CD4-positive, alpha-beta T cell (primary cell): ENCODE measurements around the gene DCAF15. TPM values are rescaled to one million over a fixed set of nuclear protein-coding genes. Genes with fewer than 3 reads are reported as not detected.

Experiments
- ATAC-seq: fragments of 200-7000 bp; cut with Tn5 transposase; one replicate; pipeline ENCODE4 v1.10.0; 2022; ENCODE audit warnings: mild to moderate bottlenecking; ENCODE audit not compliant: poor library complexity
- CTCF ChIA-PET: fragments of 350-600 bp; sonication (Branson Sonifier 250); formaldehyde crosslinking; loops from one replicate; lab custom pipeline; 2021; ENCODE audit warnings: antibody characterized with exemption, inconsistent platforms; lab: Charles Lee
- POLR2A ChIA-PET: fragments of 350-600 bp; sonication (Branson Sonifier 250); formaldehyde crosslinking; loops from one replicate; lab custom pipeline; 2021; ENCODE audit warnings: antibody characterized with exemption, inconsistent platforms; lab: Charles Lee
- DNase-seq, 14 experiments: peaks; one replicate each; pipeline ENCODE4 v3.0.0-alpha.2; 2013 to 2020; ENCODE audit warnings: mixed read lengths in 2 of 14
- H3K27ac ChIP-seq, 2 donors: one replicate each; pipeline versions ENCODE4 v1.5.1 to v1.7.0; 2013; ENCODE audit warnings: low read length in 2 of 2, low read depth in 1 of 2, mild to moderate bottlenecking in 1 of 2
- H3K27me3 ChIP-seq, 2 experiments: 1 replicate in 1 of 2; 2 replicates in 1 of 2; pipeline versions ENCODE4 v1.6.1 to v1.7.0; 2013; ENCODE audit warnings: low read length in 2 of 2, control low read depth in 1 of 2, mild to moderate bottlenecking in 1 of 2, moderate library complexity in 1 of 2; ENCODE audit not compliant: insufficient read depth in 2 of 2, control insufficient read depth in 1 of 2
- H3K36me3 ChIP-seq: one replicate; pipeline ENCODE4 v1.6.1; 2013; ENCODE audit warnings: low read length, control low read depth; ENCODE audit not compliant: insufficient read depth
- H3K4me1 ChIP-seq: one replicate; pipeline ENCODE4 v1.6.1; 2013; ENCODE audit warnings: low read length, control low read depth; ENCODE audit not compliant: insufficient read depth
- H3K4me3 ChIP-seq: one replicate; pipeline ENCODE4 v1.5.1; 2013; ENCODE audit warnings: mild to moderate bottlenecking, low read length, moderate library complexity
- H3K9me3 ChIP-seq, 2 experiments: 1 replicate in 1 of 2; 2 replicates in 1 of 2; pipeline versions ENCODE4 v1.6.1 to v1.7.0; 2013; ENCODE audit warnings: low read length in 2 of 2, mild to moderate bottlenecking in 2 of 2, control low read depth in 1 of 2, moderate library complexity in 1 of 2; ENCODE audit not compliant: control insufficient read depth in 1 of 2, insufficient read depth in 1 of 2
- H3K27ac Mint-ChIP-seq: one replicate; pipeline ENCODE4 v1.8.0; 2020; ENCODE audit warnings: mixed read lengths
- H3K27me3 Mint-ChIP-seq: one replicate; pipeline ENCODE4 v1.8.0; 2021; ENCODE audit warnings: mixed read lengths
- H3K36me3 Mint-ChIP-seq: one replicate; pipeline ENCODE4 v1.8.0; 2021; ENCODE audit warnings: low read depth, mixed read lengths
- H3K4me1 Mint-ChIP-seq: one replicate; pipeline ENCODE4 v1.8.0; 2021; ENCODE audit warnings: low read depth, mixed read lengths
- H3K4me3 Mint-ChIP-seq: one replicate; pipeline ENCODE4 v1.8.0; 2020; ENCODE audit warnings: mild to moderate bottlenecking, mixed read lengths
- H3K9me3 Mint-ChIP-seq: one replicate; pipeline ENCODE4 v1.8.0; 2020; ENCODE audit warnings: mixed read lengths
- CTCF ChIP-seq: fragments of 200-600 bp; IDR thresholded peaks from one replicate; pipeline ENCODE4 v1.8.0; 2022; ENCODE audit warnings: antibody characterized with exemption, mild to moderate bottlenecking
- intact Hi-C, 2 experiments: fragments of 100-400 bp; cut with DNase I in 1 of 2; cut with micrococcal nuclease in 1 of 2; formaldehyde crosslinking; loops; one replicate each; pipeline versions ENCODE4 v1.15.1 to v1.9.0; 2023 to 2025; cut with DNase I, micrococcal nuclease
- total RNA-seq, 174 experiments: library from RNA in 2 of 174; stranded (reverse) in 2 of 174; gene quantifications; one replicate each; pipeline ENCODE4 v1.2.3 and lab custom pipeline; 2021 to 2026

The DCAF15 gene
- total RNA-seq, 2 experiments from 2014 or later, result 84.9 to 85.0 TPM

- CTCF ChIA-PET, result no interaction called here
- H3K4me3 Mint-ChIP-seq, result no peak overlapping the region
Measured at GRCh38 chr19:13931391-13932148, 20.7 kb upstream of the DCAF15 start.

GRCh38 chr19:13932149-13932637 lies 20.1 kb upstream of the DCAF15 start:
- Mint-ChIP-seq H3K36me3 (peaks cover 8% of the 10 kb centered on the region), H3K4me3 (no peak overlapping the region), H3K27ac (no peak overlapping the region), H3K27me3 (peaks cover 7% of the 10 kb centered on the region), H3K9me3 (no peaks in the 10 kb centered on the region), H3K4me1 (no peaks in the 10 kb centered on the region)
- Histone ChIP-seq H3K27me3 (peaks cover 0 to 4% of the 10 kb centered on the region in 2 experiments), H3K9me3 (no peaks in the 10 kb centered on the region), H3K27ac (no peak overlapping the region), H3K36me3 (peaks cover 11% of the 10 kb centered on the region), H3K4me1 (no peaks in the 10 kb centered on the region), H3K4me3 (no peak overlapping the region)
- no peak for DNase-seq
- POLR2A ChIA-PET, result no interaction called here
- CTCF ChIA-PET, result no interaction called here
- TF ChIP-seq CTCF, result no peak
- ATAC-seq, result no peak
- intact Hi-C loops, result loop anchor here in 1 of 2 experiments (5.0 kb wide), 1 partner anchor 45 kb away; no protein-coding TSS in a partner anchor

More at GRCh38 chr19:13931391-13932148, 20.7 kb upstream of the DCAF15 start:
- H3K4me3 ChIP-seq, result no peak overlapping the region
- no peak overlapping the region for H3K27ac Mint-ChIP-seq
- H3K27ac ChIP-seq, result no peak overlapping the region
- peaks cover 5% of the 10 kb centered on the region for H3K4me1 ChIP-seq
- intact Hi-C loops, result loop anchor here in 1 of 2 experiments (5.0 kb wide), 1 partner anchor 44 kb away; no protein-coding TSS in a partner anchor
- no peaks in the 10 kb centered on the region for H3K9me3 Mint-ChIP-seq
- peaks cover 14% of the 10 kb centered on the region for H3K36me3 Mint-ChIP-seq
- peaks cover 0 to 4% of the 10 kb centered on the region in 2 experiments for H3K27me3 ChIP-seq
- no peak for DNase-seq
- peaks cover 6% of the 10 kb centered on the region for H3K27me3 Mint-ChIP-seq
- no peak for ATAC-seq
- peaks cover 16% of the 10 kb centered on the region for H3K36me3 ChIP-seq
- TF ChIP-seq CTCF, result no peak
- no peaks in the 10 kb centered on the region for H3K9me3 ChIP-seq
- H3K4me1 Mint-ChIP-seq, result no peaks in the 10 kb centered on the region
- POLR2A ChIA-PET, result no interaction called here

GRCh38 chr19:13932911-13933393 lies 19.4 kb upstream of the DCAF15 start:
- Histone ChIP-seq H3K9me3 (no peaks in the 10 kb centered on the region), H3K4me3 (no peak overlapping the region), H3K27ac (no peak overlapping the region), H3K27me3 (peaks cover 4 to 7% of the 10 kb centered on the region in 2 experiments), H3K36me3 (peaks cover 8% of the 10 kb centered on the region), H3K4me1 (peaks cover 5% of the 10 kb centered on the region)
- Mint-ChIP-seq H3K9me3 (no peaks in the 10 kb centered on the region), H3K27ac (no peak overlapping the region), H3K4me1 (no peaks in the 10 kb centered on the region), H3K27me3 (peaks cover 11% of the 10 kb centered on the region), H3K36me3 (peaks cover 4% of the 10 kb centered on the region), H3K4me3 (no peak overlapping the region)
- POLR2A ChIA-PET, result no interaction called here
- intact Hi-C loops, result loop anchor here in 1 of 2 experiments (5.0 kb wide), 1 partner anchor 46 kb away; no protein-coding TSS in a partner anchor
- CTCF ChIA-PET, result no interaction called here
- no peak for TF ChIP-seq CTCF
- ATAC-seq, result no peak
- no peak for DNase-seq
